Activated naive CD8-positive, alpha-beta T cell treated with anti-CD3 and anti-CD28 coated beads, Interleukin-2, amount 50 U/mL, for 24 hours (primary cell): ENCODE measurements around the gene ZMYND8.

Source experiments
- ATAC-seq: fragments of 150-1000 bp; cut with Tn5 transposase; one replicate; pipeline ENCODE4 v1.10.0; 2021
- DNase-seq: peaks from one replicate; pipeline ENCODE4 v3.0.0; 2021
- H3K27ac Mint-ChIP-seq: one replicate; pipeline ENCODE4 v1.8.0; 2021; ENCODE audit warnings: mild to moderate bottlenecking, mixed read lengths
- H3K27me3 Mint-ChIP-seq: one replicate; pipeline ENCODE4 v1.8.0; 2021; ENCODE audit warnings: mixed read lengths
- H3K36me3 Mint-ChIP-seq: one replicate; pipeline ENCODE4 v1.8.0; 2021; ENCODE audit warnings: low read depth, mixed read lengths
- H3K4me1 Mint-ChIP-seq: one replicate; pipeline ENCODE4 v1.8.0; 2021; ENCODE audit warnings: mixed read lengths
- H3K4me3 Mint-ChIP-seq: one replicate; pipeline ENCODE4 v1.8.0; 2021; ENCODE audit warnings: mild to moderate bottlenecking, moderate library complexity, mixed read lengths
- H3K9me3 Mint-ChIP-seq: one replicate; pipeline ENCODE4 v1.8.0; 2021; ENCODE audit warnings: mixed read lengths

ZMYND8 gene

GRCh38 chr20:47204008-47204849 lies 152.3 kb downstream of the ZMYND8 start:
- DNase-seq (no peak), ATAC-seq (no peak)
- no peaks in the 10 kb centered on the region for H3K9me3 Mint-ChIP-seq
- no peak overlapping the region for H3K27ac Mint-ChIP-seq
- no peaks in the 10 kb centered on the region for H3K4me1 Mint-ChIP-seq
- no peaks in the 10 kb centered on the region for H3K27me3 Mint-ChIP-seq
- H3K36me3 Mint-ChIP-seq, result no peaks in the 10 kb centered on the region
- H3K4me3 Mint-ChIP-seq, result no peak overlapping the region

- ATAC-seq, result no peak
Measured at GRCh38 chr20:47202733-47203667, 153.5 kb downstream of the ZMYND8 start.

GRCh38 chr20:47201074-47201730 lies 155.3 kb downstream of the ZMYND8 start:
- Mint-ChIP-seq H3K27me3 (no peaks in the 10 kb centered on the region), H3K4me1 (peaks cover 15% of the 10 kb centered on the region), H3K9me3 (no peaks in the 10 kb centered on the region), H3K27ac (no peak overlapping the region), H3K4me3 (no peak overlapping the region), H3K36me3 (no peaks in the 10 kb centered on the region)
- DNase-seq (no peak), ATAC-seq (no peak)

More at GRCh38 chr20:47202733-47203667, 153.5 kb downstream of the ZMYND8 start:
- no peaks in the 10 kb centered on the region for H3K36me3 Mint-ChIP-seq
- H3K27ac Mint-ChIP-seq, result peak overlapping the region; percentile 3
- peaks cover 7% of the 10 kb centered on the region for H3K4me1 Mint-ChIP-seq
- H3K27me3 Mint-ChIP-seq, result no peaks in the 10 kb centered on the region
- H3K4me3 Mint-ChIP-seq, result no peak overlapping the region
- H3K9me3 Mint-ChIP-seq, result no peaks in the 10 kb centered on the region
- no peak for DNase-seq

GRCh38 chr20:47198996-47199552 lies 157.4 kb downstream of the ZMYND8 start:
- no peak overlapping the region for H3K27ac Mint-ChIP-seq
- peaks cover 3% of the 10 kb centered on the region for H3K27me3 Mint-ChIP-seq
- DNase-seq (no peak), ATAC-seq (no peak)
- no peaks in the 10 kb centered on the region for H3K9me3 Mint-ChIP-seq
- H3K36me3 Mint-ChIP-seq, result no peaks in the 10 kb centered on the region
- H3K4me1 Mint-ChIP-seq, result peaks cover 15% of the 10 kb centered on the region
- H3K4me3 Mint-ChIP-seq, result no peak overlapping the region

- peaks cover 15% of the 10 kb centered on the region for H3K4me1 Mint-ChIP-seq
- peaks cover 3% of the 10 kb centered on the region for H3K27me3 Mint-ChIP-seq
- no peaks in the 10 kb centered on the region for H3K9me3 Mint-ChIP-seq
- H3K4me3 Mint-ChIP-seq, result no peak overlapping the region
- no peaks in the 10 kb centered on the region for H3K36me3 Mint-ChIP-seq
- ATAC-seq, result peak; percentile 94
- DNase-seq, result peak; percentile 47
- no peak overlapping the region for H3K27ac Mint-ChIP-seq
Measured at GRCh38 chr20:47198254-47198671, 158.2 kb downstream of the ZMYND8 start.

- ATAC-seq, result peak; percentile 56
- peaks cover 7% of the 10 kb centered on the region for H3K27me3 Mint-ChIP-seq
Measured at GRCh38 chr20:47196091-47197081, 160.1 kb downstream of the ZMYND8 start.

GRCh38 chr20:47195573-47195972 lies 160.9 kb downstream of the ZMYND8 start:
- H3K27ac Mint-ChIP-seq, result no peak overlapping the region
- H3K36me3 Mint-ChIP-seq, result no peaks in the 10 kb centered on the region
- no peaks in the 10 kb centered on the region for H3K9me3 Mint-ChIP-seq
- H3K4me3 Mint-ChIP-seq, result no peak overlapping the region
- peaks cover 15% of the 10 kb centered on the region for H3K4me1 Mint-ChIP-seq
- ATAC-seq (no peak), DNase-seq (no peak)
- H3K27me3 Mint-ChIP-seq, result peaks cover 7% of the 10 kb centered on the region

More at GRCh38 chr20:47196091-47197081, 160.1 kb downstream of the ZMYND8 start:
- peaks cover 15% of the 10 kb centered on the region for H3K4me1 Mint-ChIP-seq
- no peak overlapping the region for H3K27ac Mint-ChIP-seq
- DNase-seq, result peak; percentile 84
- no peak overlapping the region for H3K4me3 Mint-ChIP-seq
- H3K9me3 Mint-ChIP-seq, result no peaks in the 10 kb centered on the region
- no peaks in the 10 kb centered on the region for H3K36me3 Mint-ChIP-seq

- Mint-ChIP-seq H3K9me3 (no peaks in the 10 kb centered on the region), H3K4me1 (peaks cover 12% of the 10 kb centered on the region), H3K27ac (no peak overlapping the region), H3K36me3 (no peaks in the 10 kb centered on the region), H3K27me3 (peaks cover 22% of the 10 kb centered on the region), H3K4me3 (no peak overlapping the region)
- ATAC-seq, result no peak
- no peak for DNase-seq
Measured at GRCh38 chr20:47191956-47192355, 164.5 kb downstream of the ZMYND8 start.

- no peak overlapping the region for H3K4me3 Mint-ChIP-seq
- no peaks in the 10 kb centered on the region for H3K9me3 Mint-ChIP-seq
- ATAC-seq, result no peak
- H3K4me1 Mint-ChIP-seq, result peaks cover 6% of the 10 kb centered on the region
- H3K36me3 Mint-ChIP-seq, result no peaks in the 10 kb centered on the region
- DNase-seq, result no peak
- H3K27me3 Mint-ChIP-seq, result peaks cover 22% of the 10 kb centered on the region
- no peak overlapping the region for H3K27ac Mint-ChIP-seq
Measured at GRCh38 chr20:47191074-47191673, 165.3 kb downstream of the ZMYND8 start.

GRCh38 chr20:47189060-47189459 lies 167.4 kb downstream of the ZMYND8 start:
- ATAC-seq (no peak), DNase-seq (no peak)
- Mint-ChIP-seq H3K36me3 (no peaks in the 10 kb centered on the region), H3K4me3 (no peak overlapping the region), H3K9me3 (no peaks in the 10 kb centered on the region), H3K27ac (no peak overlapping the region), H3K4me1 (peaks cover 6% of the 10 kb centered on the region), H3K27me3 (peaks cover 21% of the 10 kb centered on the region)

- Mint-ChIP-seq H3K4me3 (no peak overlapping the region), H3K27ac (no peak overlapping the region), H3K9me3 (no peaks in the 10 kb centered on the region), H3K4me1 (peaks cover 6% of the 10 kb centered on the region), H3K36me3 (no peaks in the 10 kb centered on the region), H3K27me3 (peaks cover 21% of the 10 kb centered on the region)
- ATAC-seq (no peak), DNase-seq (no peak)
Measured at GRCh38 chr20:47188540-47188939, 168.0 kb downstream of the ZMYND8 start.

- H3K4me1 Mint-ChIP-seq, result peaks cover 6% of the 10 kb centered on the region
- H3K36me3 Mint-ChIP-seq, result no peaks in the 10 kb centered on the region
- peak; percentile 12 for DNase-seq
- peaks cover 18% of the 10 kb centered on the region for H3K27me3 Mint-ChIP-seq
- no peak overlapping the region for H3K27ac Mint-ChIP-seq
- ATAC-seq, result no peak
- no peaks in the 10 kb centered on the region for H3K9me3 Mint-ChIP-seq
- H3K4me3 Mint-ChIP-seq, result no peak overlapping the region
Measured at GRCh38 chr20:47187450-47188195, 168.9 kb downstream of the ZMYND8 start.
